Stimulated activated CD8-positive, alpha-beta memory T cell treated with anti-CD3 and anti-CD28 coated beads, Interleukin-2, amount 100 ng/mL, for 48 hours (primary cell): ENCODE data around the gene FBXL4.

Source experiments
- DNase-seq, 2 donors: peaks; one replicate each; pipeline ENCODE4 v3.0.0-alpha.2; 2020; ENCODE audit warnings: low read depth in 2 of 2

Gene FBXL4

DNA sequence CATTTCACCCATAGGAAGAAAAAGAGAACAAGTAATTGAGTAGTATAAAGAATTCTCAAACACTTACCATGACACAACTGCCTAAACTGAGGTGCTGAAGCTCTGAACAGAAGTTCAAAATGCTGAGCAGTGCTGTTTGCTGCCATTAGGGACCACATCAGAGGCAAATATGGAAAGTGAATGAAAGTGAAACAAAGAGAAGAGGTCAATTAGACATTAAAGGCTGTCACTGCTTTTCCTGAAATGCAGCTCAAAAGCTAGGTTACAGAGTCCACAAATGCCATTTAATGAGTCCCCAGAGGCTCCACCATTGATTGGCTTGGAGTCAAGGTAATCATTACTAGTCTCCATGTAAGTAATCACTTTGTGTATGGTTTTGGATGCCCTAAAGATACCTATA, 67.3 kb downstream of the FBXL4 start:
- no peak for DNase-seq

DNA sequence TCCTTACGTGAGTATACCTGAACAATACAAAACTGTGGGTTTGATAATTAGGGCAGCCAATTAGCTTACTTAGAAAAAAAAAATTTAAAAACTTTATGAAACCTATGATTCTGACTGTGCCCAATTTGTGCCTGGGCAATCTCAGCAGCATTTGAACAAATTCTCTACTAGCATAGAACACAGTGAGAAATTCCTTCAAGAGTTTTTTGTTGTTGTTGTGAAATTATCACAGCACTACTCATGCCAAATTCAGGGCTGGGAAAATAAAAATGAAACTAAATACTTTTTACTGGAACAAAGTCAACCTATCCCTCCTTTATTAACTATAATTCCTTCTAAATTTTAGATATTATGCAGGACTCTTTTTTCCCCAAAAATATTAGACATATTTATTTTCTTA, 70.5 kb downstream of the FBXL4 start:
- no peak for DNase-seq

DNA sequence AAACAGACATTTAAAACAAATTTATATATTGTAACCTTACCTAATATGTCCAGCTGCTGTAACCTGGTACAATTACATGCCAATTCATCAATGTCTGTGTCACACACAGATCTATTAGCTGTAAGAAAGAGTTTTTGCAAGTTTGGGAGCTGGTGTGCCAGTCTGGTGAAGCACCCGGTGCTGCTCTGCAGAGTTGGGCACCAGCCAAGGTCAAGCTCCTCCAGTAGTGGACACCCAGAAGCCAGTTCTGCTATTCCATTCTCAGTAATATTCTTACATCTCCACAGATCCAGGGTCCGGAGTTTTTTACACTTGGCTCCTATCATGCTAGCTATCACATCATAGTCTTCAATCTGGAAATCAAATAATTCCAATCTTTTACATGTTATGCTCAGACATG, 72.4 kb downstream of the FBXL4 start:
- DNase-seq, result no peak

DNA sequence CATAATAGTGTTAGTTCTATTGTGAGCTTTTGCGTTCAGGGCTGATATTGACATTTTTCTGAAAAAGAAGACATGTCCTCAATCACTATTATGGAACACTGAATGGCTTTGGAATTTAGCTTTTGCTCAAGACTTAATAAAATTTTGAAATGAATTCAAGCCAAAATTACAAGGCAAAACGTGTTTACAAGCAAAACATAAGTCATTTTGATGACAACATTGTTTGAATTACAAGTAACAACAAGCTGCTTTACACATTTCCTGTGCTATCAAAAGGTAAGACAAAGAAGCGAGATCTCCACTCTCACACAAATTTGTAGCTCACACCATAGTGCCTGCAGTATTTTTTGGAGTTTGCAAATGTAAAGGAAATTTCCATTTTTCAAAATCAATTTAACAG, 75.9 kb downstream of the FBXL4 start:
- DNase-seq, result no peak

DNA sequence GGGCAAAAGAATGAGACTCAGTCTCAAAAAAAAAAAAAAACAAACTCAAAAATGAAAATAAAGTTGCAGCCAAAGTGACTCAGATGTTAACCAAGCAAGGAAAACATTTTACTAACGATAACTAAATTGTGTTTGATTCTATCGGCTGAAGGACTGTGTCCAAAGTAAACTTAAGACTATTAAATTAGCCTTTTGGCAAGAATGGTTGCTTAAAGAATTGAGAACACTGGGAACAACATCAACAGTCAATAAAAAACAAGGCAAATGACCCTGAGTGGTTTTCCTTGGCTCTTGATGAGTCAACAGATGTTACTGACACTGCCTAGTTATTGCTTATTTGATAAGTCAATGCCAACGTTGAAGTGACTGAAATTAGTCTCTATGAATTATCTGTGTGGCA, 76.7 kb downstream of the FBXL4 start:
- no peak for DNase-seq

DNA sequence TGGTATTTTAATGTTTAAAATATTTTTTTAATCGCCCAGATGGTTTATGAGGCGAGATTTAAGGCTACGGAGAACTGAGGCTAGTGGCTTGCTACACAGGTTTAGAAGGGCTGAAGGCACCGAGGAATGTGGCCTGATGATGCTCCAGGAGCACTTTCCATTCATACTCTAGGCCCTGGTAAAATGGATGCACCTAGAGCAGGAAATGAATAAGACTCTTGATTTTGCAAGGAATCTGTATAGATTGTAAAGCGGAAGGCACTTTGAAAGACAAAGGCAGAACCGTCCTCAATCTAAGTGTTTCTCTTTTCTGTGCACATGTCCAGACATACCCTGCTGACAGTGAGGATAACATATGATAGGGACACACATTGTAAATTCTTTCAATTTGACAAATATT, 83.2 kb downstream of the FBXL4 start:
- no peak for DNase-seq

DNA sequence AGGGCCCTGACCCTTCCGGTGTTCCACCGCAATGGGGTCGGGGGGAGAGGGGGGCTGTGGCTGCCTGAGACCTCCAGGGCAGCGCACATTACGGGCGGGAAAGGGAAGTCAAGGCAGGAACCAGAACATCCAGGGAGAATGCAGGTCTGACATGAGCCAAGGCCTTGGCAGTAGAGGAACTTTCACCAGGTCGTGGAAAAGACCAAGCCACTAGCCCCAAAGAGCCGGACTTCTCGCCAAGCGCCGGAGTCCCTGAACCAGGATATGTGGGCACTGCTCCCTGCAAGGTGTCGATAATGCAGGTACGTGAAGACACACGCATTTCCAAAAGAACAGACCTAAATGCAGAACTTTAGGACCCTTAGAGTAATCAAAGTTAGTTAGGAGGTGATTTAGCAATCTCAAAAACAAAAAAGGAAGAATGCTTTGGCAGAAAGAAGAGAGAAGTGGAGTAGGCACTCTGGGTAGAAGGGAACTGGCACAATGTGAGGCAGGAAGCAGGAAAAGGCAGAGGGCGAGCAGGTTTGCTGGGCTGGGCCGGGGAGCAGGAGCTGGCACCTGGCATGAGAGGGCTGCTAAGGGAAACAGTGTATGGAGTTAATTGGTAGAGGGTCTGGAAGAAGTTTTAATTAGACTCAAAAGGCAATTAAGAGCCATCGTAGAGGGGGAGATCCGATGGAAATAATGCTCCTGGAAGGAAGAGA, 99.1 kb downstream of the FBXL4 start:
- DNase-seq, result no peak

DNA sequence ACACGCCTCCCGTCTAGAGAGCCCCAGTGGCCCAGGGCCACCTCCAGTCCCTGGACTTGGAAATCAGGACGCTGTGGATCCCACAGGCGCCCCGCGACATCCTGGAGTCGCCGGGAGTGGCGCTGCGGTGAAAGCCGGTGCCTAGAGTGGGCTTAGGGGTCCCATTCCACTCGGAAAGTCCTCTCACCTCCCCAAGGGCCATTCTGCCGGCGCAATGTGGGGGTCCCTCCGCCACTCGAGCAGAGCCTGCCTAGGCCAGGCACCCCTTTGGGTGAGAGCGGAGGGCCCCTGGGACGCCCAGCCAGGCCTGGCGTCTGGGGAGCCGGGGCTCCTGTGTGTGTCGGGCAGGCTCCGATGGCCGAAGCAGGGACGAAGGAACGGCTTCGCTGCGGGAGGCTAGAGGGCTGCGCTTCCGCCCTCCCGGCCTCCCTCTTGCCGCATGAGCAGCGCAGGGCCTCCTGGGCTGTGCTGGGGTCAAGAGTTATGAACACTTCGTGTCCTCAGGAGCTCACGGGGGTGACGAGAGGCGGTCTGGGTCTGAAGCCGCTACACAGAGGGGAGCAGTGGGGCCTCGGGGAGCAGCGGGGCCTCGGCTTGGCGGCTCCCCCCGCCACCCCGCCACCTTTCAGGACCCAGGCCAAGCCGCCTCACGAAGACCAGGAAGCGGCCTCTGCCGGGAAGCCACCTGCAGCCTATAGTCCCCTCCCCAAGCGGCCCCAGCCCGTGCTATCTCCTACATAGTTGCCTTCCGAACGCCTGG, 99.8 kb downstream of the FBXL4 start:
- DNase-seq, result no peak

DNA sequence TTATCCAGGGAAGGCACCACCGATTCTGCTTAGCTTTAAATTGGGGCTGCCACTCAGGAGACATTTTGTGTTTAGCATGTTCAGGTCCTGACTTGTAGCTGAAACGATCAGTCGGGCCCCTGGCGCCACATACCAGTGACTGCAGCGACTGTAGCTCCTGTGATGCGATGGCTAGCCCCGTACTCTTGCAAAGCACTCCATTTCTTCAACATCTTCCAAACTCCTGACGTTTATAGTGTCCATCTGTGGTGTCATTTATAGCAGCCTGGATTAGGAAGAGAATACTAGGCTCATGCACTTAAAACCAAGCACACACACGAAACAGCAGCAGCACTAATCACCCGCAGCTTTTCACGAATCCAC, 100.3 kb downstream of the FBXL4 start:
- no peak for DNase-seq

DNA sequence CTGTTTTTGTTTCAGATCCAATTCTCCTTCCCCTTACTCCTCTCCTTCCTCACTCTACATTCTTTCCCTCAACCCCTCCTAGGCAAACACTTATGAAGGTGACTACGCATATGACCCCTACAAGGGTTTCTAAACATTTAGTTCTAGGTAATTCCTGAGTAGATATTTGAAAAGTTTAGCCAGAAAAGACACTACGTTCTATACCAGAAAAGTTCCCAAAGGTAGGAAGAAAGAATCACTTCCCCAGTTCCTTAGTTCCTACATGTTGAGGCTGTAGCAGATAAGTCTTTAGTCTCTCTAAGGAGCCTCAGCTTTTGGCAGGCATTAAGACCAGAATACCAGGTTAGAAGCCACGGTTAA, 101.7 kb downstream of the FBXL4 start:
- no peak for DNase-seq

DNA sequence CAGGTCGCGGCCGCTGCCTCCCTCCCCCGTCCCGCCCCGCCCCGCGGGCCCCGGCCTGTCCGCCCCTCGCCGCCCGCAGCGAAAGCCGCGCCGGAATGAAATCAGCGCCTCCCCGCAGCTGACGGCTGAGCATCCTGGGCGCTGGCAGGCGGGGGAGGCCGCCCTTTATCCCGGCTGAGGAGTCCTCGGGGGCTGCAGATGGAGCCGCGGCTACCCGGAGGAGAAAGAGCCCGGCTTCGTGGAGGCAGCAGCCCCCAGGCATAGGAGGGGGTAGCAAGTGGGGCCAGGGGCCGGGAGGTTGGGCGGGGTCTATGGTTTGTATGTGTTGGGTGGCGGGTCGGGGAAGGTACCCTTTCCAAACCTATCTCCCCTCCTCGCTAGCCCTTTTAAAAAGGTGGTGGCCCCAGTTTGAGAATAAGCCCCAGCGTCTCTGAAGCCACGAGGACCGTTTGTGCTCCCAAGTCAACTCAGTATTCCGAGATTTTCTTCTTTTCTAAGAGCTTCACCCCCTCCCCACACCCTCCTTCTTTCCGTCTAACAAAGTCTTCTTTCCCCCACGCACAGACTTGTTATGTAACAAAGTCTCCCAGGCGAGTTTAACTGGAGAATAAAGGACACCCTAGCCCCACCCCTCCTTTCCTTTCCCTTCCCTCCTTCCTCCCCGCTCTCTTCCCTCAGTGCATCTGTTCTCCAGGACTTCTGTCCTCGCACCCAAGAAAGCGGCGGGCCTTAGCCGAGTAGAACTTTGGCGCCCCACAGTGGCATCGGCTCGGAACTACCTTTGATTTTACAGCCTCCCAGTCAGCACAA, 102.3 kb downstream of the FBXL4 start:
- DNase-seq, result peak in 1 of 2 donors; percentile 56

DNA sequence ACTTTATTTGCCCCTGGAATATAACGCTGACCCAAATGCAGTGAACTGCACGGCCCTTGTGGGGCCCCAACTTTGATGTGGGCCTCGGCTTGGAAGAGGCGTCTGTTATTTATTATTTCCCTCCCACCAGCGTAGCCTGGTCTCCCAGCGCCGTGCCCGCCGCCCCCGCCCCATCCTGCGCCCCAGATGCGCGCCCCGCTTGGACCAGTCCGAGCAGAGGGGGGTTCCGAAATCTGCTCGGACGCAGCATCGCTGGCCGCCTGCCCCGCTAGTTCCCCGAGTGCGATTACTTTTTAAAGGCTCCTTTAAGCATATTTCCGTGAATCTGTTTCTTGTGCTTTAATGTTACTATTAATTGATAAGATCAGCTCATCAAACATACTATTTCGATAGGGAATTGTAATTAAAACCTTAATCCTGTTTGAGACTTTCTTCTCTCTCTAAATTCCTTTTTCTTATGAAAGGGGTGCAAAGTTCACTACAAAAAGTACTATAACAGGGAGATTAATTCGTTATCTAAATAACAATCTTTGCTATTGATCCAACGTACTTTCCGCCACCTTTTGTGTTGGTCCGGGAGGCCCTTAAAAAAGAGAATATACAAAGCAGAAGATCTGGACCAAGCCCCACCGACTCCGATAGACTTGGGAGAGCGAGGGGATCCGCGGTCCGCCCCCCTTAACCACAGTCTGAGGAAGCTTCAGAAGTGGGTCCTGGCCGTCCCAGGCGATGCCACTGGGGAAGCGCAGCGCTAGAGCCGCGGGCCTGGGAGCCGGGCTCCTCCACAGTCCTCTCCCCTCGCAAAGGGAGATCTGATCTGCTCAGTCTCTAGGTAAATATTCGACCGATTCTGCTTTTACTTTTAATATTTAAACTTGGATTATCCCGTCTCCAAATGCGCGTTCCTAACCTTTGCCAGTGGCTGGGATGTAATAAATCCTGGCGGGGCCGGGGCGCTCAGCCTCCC, 103.2 kb downstream of the FBXL4 start:
- DNase-seq, result no peak

DNA sequence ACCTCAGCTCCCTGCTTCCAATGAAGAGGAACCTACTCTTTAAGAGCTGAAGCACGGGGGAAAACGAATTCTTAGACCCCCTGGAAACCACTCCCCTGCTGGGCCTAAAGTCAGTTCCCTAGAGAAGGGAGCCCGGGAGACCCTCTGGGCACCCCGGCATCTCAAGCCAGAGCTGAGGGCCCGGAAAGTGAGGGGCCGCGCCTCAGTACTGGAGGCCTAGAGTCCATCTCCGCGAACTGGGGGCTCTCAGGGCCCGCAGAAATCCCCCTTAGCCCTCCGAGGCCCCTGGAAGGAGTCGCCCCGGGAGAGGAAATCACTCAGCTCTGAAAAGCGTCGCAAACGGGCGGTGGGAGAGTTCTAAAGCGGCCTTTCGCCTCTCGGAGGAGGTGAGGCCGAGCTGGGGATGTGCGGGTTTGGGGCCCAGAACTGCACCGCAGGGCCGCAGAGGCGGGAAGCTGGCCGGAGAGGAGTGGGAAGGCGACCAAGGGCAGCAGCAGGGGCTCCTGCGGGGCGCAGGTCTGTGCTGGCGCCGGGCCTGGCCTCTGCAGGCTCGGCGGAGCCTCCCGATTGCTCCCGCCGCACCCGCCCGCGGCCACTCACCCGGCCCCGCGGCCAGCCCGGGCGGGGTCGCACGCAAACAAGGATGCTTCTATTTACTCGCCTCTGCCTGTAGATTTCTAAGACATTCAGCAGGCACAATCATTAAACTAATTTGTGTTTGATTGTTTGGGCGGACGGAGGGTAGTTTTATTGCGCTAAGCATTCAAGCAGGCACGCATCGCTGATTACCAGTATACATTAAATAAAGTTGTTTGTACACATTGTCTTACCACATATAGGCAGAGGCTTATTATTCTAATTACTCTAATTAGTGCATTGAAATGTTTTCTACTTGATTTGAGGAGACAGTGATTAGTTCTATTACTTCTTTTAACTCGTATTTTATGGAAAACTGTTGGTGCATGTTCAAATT, 104.2 kb downstream of the FBXL4 start:
- no peak for DNase-seq

DNA sequence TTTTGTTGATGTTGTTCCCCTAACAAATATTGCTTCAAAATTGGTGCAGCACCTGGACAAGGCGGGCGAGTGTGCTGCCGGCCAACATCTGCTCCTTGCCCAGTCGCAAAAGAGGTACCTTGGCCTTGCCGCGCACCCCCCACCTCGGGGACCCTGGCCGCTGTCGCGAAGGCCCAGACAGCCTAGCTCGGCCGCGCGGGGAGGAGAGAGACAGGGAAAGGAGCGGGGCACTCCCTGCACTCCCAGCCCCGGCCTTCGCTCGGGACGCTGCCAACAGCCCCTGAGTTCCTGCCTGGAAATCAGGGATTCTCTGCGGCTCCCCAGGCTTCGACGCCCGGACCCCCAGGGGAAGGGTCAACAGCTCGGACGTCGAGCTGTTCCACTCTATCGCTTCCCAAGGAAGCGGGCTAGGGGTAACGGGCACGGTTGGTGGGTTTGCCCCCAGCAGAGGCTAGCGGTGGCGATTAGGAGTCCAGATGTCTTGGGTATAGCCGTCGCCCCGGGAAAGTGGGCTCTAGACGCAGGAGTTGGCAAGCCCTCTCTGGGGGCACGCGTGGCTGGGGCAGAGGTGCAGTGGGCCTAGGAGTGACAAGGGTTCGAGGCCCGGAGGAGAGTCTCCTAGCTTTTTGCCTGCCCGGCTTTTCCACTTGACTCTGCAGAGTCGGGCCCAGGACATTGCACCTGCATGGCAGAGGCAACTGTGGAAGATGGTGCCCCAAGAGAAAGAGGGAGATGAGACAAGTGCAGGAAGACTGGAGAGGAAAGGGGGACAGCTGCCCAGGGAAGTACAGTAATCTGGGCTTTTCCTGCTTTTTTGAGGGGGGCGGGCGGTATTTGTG, 105.2 kb downstream of the FBXL4 start:
- no peak for DNase-seq

DNA sequence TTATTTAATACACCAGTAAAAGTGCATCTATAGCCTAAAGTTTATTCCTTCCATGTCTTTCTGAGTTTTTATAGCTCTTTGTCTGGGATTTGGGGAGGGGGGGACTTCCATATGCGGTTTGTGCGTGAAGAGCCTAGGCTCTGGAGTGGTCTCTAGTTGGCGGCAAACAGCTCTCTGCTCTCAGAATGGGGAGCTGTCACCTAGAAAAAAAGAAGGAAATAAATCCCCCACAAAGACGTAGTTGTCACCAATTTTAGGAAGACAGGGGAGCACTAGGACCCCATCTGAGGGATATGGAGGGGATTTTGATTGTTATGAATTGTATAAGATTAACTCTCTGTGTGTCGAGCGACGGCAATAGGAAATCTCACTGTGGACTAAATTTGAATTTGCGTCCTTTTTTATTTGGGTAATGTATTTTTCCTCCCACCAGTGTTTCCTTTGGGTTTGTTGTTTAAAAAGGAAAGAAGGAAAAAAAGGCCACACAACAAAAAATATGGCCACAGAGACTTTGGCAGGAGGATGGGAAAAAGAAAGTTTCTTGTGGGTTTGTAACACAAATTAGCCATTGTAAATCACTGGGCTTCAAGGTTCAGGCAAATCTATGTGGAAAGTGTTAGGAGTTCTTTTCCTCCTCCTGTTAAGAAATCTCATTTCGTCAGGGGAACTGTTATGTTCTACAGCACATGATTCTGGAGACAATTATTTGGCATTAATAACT, 106.0 kb downstream of the FBXL4 start:
- no peak for DNase-seq

DNA sequence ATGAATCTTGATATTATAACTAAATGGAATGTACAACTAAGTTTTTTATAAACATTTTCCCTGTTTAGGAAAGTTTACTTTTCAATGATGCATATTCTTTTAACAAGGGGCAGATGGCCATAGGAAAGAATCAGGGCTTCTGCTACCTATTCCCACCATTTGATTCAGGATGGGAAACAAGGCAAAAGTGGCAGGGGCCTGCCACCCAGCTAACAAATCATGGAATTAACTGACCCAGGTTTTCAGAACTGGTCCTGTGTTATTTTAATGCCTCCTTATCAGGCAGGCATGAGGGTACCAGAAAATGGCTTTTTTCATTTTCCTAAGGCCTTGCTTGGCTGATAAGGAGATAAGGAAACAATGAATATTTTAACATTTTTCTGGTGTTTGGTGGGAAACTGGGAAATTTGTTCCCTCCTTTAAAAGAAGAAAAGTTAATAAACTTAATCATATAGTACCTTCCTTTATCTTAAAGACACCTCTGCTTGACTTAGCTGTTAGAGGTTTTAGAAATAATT, 106.7 kb downstream of the FBXL4 start:
- DNase-seq, result no peak

DNA sequence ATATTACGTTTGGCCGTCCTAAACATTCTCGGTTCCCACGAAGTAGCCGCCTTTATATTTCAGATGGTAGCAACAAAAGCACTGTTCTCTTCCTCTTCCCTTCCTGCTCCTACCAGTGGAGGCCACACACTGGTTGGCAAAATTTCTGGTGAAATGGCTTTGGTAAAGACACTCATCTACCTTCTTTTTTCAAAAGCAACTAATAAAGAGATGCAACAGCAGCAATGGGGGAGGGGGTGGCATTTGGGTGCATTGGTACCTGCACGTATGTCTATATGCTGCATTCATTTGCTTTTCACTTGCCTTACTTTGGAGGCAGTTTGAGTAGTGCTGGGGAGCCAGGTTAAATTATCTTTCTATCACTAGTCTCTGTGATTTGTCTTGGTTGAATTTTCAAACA, 107.4 kb downstream of the FBXL4 start:
- DNase-seq, result no peak

DNA sequence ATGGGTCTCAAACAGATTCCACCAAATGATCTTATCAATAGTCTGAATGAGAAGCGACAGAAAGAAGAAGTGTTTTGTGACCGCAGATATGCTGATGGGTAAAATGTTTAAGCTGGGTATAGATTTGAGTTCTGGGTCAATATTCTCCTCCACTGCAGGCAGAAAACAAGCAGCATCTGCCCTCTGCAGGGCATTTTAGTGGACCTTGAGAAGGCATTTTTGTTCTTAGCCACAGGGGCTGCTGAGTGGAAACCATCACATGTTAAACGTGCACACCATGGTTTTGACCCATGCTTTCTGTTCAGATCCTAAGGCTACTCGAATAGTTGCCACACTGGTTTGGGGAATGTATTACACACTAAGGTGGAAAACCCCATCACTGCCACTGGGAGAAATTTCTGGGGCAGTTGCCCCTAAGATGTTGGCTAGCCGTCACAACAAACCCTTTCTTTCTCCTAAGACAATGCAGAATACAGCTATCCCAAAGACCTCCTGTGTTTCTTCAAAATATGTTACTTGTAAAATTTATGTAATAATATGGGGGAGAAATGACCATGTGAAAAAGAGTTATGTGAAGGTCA, 107.9 kb downstream of the FBXL4 start:
- no peak for DNase-seq
